Prostate gland (tissue), 2 donors: ENCODE data around the gene SCG5. TPM values are rescaled to one million over a fixed set of nuclear protein-coding genes. Genes with fewer than 3 reads are reported as not detected.

ENCODE experiments used
- DNase-seq: peaks from one replicate; pipeline ENCODE4 v3.0.0-alpha.2; 2019; ENCODE audit warnings: low spot score
- H3K27ac ChIP-seq, 2 donors: fragments of 200-600 bp; sonication (generic); 2 replicates each; pipeline ENCODE4 v1.5.1; 2017 to 2019
- H3K27me3 ChIP-seq: fragments of 200-600 bp; sonication (generic); replicated peaks from 2 replicates; pipeline ENCODE4 v1.5.1; 2019; ENCODE audit not compliant: insufficient read depth
- H3K36me3 ChIP-seq, 2 donors: fragments of 200-600 bp; sonication (generic); 1 replicate in 1 of 2; 2 replicates in 1 of 2; pipeline versions ENCODE4 v1.5.1 to v1.8.1; 2017 to 2019
- H3K4me1 ChIP-seq: fragments of 200-600 bp; sonication (generic); replicated peaks from 2 replicates; pipeline ENCODE4 v1.5.1; 2019
- H3K4me3 ChIP-seq, 2 donors: fragments of 200-600 bp; sonication (generic); 2 replicates each; pipeline ENCODE4 v1.5.1; 2017 to 2019
- H3K9me3 ChIP-seq: fragments of 200-600 bp; sonication (generic); 2 replicates; pipeline ENCODE4 v1.5.1; 2017
- POLR2A ChIP-seq: fragments of 450-650 bp; IDR thresholded peaks from one replicate; pipeline ENCODE4 v1.6.1; 2016; ENCODE audit warnings: antibody characterized with exemption, mild to moderate bottlenecking
- POLR2AphosphoS5 ChIP-seq: sonication (generic); formaldehyde crosslinking; IDR thresholded peaks from one replicate; pipeline ENCODE4 v1.6.1; 2017; ENCODE audit warnings: antibody characterized with exemption
- WGBS: methylation state at CpG from one replicate; pipeline ENCODE4 v1.1.5; 2018; 5-methylcytosine and 5-hydroxymethylcytosine counted together
- intact Hi-C: fragments of 100-400 bp; cut with DNase I; formaldehyde crosslinking; loops from one replicate; pipeline ENCODE4 v1.14.2; 2022
- total RNA-seq, 2 donors: library from RNA; depleted of rRNA; stranded (reverse); fragments of >200 nt; gene quantifications; one replicate each; pipeline ENCODE4 v1.1.0, GENCODE V29; 2016
- TF ChIP-seq, protein P1 (sequence below), 4 experiments: fragments of 200-600 bp in 2 of 4; fragments of 450-650 bp in 2 of 4; sonication (generic) in 2 of 4; IDR thresholded peaks; 1 replicate in 3 of 4; 2 replicates in 1 of 4; pipeline ENCODE4 v1.5.1; 2016 to 2019; ENCODE audit warnings: antibody characterized with exemption in 4 of 4, mild to moderate bottlenecking in 2 of 4, moderate library complexity in 2 of 4

Gene SCG5
- total RNA-seq, 2 donors from 2014 or later = 0.96 to 4.2 TPM

DNA sequence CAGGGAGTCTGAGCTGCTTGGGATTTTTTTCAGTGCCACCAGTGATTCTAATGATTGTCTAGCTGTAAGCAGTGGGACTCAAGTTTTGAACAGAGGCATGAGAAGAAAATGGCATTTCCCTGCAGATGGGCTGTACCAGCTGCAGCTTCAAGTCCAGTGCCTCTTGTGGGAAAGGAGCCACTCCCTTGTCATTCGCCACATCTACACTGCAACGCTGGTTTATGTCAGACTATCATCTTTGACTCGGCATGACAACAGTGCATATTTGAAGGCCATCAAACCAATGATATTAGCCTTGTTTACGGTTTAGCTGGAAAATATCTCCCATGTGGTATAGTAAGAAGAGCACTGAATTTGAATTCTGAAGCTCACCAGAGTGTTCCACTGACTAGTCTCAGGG is 22.2 kb downstream of the SCG5 start:
- no peak for TF ChIP-seq POLR2AphosphoS5
- no peak for TF ChIP-seq POLR2A
- TF ChIP-seq, protein P1, sequence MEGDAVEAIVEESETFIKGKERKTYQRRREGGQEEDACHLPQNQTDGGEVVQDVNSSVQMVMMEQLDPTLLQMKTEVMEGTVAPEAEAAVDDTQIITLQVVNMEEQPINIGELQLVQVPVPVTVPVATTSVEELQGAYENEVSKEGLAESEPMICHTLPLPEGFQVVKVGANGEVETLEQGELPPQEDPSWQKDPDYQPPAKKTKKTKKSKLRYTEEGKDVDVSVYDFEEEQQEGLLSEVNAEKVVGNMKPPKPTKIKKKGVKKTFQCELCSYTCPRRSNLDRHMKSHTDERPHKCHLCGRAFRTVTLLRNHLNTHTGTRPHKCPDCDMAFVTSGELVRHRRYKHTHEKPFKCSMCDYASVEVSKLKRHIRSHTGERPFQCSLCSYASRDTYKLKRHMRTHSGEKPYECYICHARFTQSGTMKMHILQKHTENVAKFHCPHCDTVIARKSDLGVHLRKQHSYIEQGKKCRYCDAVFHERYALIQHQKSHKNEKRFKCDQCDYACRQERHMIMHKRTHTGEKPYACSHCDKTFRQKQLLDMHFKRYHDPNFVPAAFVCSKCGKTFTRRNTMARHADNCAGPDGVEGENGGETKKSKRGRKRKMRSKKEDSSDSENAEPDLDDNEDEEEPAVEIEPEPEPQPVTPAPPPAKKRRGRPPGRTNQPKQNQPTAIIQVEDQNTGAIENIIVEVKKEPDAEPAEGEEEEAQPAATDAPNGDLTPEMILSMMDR (IDR thresholded peaks at IDR 0.05) = no peak
- intact Hi-C loops = loop anchor here (2.0 to 10.0 kb wide), 3 partner anchors 294 to 471 kb away; no protein-coding TSS in a partner anchor
- DNase-seq = no peak

DNA sequence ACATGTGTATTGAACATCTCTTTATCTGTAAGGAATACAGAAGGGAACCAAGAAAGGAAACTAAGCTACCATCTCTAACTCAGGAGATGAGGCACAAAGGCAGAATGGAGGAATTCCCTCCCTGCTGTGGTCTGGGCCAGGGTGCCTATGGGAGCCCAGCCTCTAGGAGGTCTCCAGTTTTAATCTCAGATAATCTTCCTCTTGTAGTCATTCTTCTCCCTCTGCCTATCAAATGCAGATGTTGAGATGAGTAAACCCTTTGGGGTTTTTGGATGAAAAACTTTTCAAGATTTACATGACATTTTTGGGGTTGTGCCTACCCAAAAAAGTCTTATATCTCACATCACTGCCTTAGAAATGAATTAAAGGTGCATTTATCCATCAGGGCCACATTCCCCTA is 23.3 kb downstream of the SCG5 start:
- Histone ChIP-seq H3K4me1 (peaks cover 9% of the 10 kb centered on the region), H3K27ac (no peak overlapping the region), H3K4me3 (no peak overlapping the region), H3K36me3 (no peaks in the 10 kb centered on the region), H3K27me3 (no peaks in the 10 kb centered on the region), H3K9me3 (no peaks in the 10 kb centered on the region)
- TF ChIP-seq, protein P1 (IDR thresholded peaks at IDR 0.05) = no peak
- no peak for TF ChIP-seq POLR2AphosphoS5
- TF ChIP-seq POLR2A = no peak
- no peak for DNase-seq
- intact Hi-C loops = loop anchor here (5.0 to 10.0 kb wide), 2 partner anchors 293 to 470 kb away; no protein-coding TSS in a partner anchor

More for the DNA sequence above, 22.2 kb downstream of the SCG5 start:
- peaks cover 16% of the 10 kb centered on the region for H3K4me1 ChIP-seq
- no peak overlapping the region for H3K27ac ChIP-seq
- no peaks in the 10 kb centered on the region for H3K9me3 ChIP-seq
- no peak overlapping the region for H3K4me3 ChIP-seq
- no peaks in the 10 kb centered on the region for H3K27me3 ChIP-seq
- H3K36me3 ChIP-seq = no peaks in the 10 kb centered on the region
- WGBS = 95% methylated on average over 4 of the region's 4 CpGs

DNA sequence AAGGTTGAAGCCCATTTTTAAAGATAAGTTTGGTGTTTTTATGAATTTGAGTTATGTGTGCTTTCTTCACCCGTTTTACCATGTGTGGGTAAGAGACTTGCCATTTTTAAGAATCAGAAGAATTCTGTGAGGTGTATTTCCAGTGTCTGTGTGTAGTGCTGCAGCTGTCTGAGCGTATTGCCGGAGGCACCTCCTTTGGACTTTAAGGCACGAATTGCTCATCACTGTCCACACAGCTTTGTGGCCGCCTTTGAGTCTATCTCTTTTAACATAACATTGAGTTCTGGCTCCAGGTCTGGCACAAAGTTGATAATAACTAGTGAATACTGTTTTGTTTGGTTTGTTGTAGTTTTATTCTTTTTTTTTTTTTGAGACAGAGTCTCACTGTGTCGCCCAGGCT is 25.8 kb downstream of the SCG5 start:
- Histone ChIP-seq H3K36me3 (no peaks in the 10 kb centered on the region), H3K27ac (no peak overlapping the region), H3K27me3 (no peaks in the 10 kb centered on the region), H3K4me1 (no peaks in the 10 kb centered on the region), H3K4me3 (no peak overlapping the region), H3K9me3 (no peaks in the 10 kb centered on the region)
- no peak for DNase-seq
- intact Hi-C loops = loop anchor here (10.0 kb wide), 1 partner anchor 467 kb away; no protein-coding TSS in a partner anchor
- TF ChIP-seq, protein P1 (IDR thresholded peaks at IDR 0.05) = no peak
- no peak for TF ChIP-seq POLR2AphosphoS5
- WGBS = 95% methylated on average over 6 of the region's 6 CpGs

DNA sequence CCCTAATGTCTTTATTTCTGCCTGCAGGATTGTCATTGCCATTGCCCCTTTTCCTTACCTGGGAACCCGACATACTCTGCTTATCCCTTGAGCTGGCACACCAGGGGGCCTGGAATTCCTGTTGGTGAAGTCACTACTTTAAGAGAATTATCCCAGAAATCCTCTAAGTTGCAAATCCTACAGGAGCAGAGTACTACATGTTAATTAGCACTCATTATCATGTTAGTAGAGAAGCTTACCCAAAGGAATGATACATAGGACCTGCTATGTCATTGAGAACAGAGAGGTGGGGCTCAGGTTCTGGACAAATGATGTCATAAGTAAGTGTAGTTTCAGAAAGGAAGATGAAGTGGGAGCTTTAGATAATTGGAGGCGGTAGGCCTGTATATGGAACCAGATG is 27.4 kb downstream of the SCG5 start:
- 93% methylated on average over 2 of the region's 2 CpGs for whole genome bisulfite sequencing
- no peaks in the 10 kb centered on the region for H3K9me3 ChIP-seq
- no peak overlapping the region for H3K4me3 ChIP-seq
- TF ChIP-seq POLR2A = no peak
- TF ChIP-seq, protein P1 (IDR thresholded peaks at IDR 0.05) = no peak
- TF ChIP-seq POLR2AphosphoS5 = no peak
- no peak for DNase-seq
- H3K27me3 ChIP-seq = no peaks in the 10 kb centered on the region
- no peaks in the 10 kb centered on the region for H3K36me3 ChIP-seq
- no peaks in the 10 kb centered on the region for H3K4me1 ChIP-seq
- intact Hi-C loops = loop anchor here (10.0 kb wide), 1 partner anchor 466 kb away; no protein-coding TSS in a partner anchor
- H3K27ac ChIP-seq = no peak overlapping the region

DNA sequence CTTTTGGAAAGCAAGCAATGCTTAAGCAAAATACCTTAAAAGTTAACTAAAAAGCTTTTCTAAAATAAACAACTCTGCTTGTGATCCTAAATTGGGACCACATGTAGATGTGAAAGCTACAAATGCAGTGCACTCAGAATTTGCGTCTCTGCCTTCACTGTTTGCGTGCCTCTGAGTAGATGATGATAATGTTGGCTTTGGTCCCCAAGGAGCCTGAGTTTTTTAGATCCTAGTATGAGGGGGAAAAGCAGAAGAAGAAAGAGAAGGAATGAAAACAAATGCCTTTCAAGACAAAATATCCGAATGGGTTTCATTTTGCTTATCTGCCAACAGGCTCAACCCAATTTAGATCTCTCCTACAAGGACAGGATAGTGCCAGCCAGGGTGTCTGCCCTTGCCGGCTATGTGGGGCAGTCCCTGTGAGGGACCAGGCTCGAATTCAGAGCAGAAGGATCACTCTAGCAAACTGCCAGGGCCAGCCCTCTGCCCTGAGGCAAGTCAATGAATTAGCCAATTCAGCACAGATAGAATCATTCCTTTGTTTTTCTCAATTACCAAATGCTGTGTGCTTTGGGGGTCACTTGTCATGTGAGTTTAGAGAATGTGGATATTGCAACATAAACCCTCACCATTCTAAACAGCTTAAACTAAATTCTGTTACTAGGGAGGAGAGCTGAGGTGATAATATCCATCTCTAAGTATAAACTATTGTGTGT is 28.5 kb downstream of the SCG5 start:
- H3K4me1 ChIP-seq = no peaks in the 10 kb centered on the region
- intact Hi-C loops = loop anchor here (10.0 kb wide), 1 partner anchor 465 kb away; no protein-coding TSS in a partner anchor

More for the DNA sequence above, 28.5 kb downstream of the SCG5 start:
- H3K27me3 ChIP-seq = no peaks in the 10 kb centered on the region
- DNase-seq = no peak
- H3K9me3 ChIP-seq = no peaks in the 10 kb centered on the region
- no peak for TF ChIP-seq POLR2A
- TF ChIP-seq POLR2AphosphoS5 = no peak
- TF ChIP-seq, protein P1 (IDR thresholded peaks at IDR 0.05) = no peak
- H3K4me3 ChIP-seq = no peak overlapping the region
- no peaks in the 10 kb centered on the region for H3K36me3 ChIP-seq
- 47% methylated on average over 5 of the region's 5 CpGs for WGBS
- no peak overlapping the region for H3K27ac ChIP-seq
